HepG2 (cell line): ENCODE data around the gene ATG16L2. TPM values are rescaled to one million over a fixed set of nuclear protein-coding genes. Genes with fewer than 3 reads are reported as not detected.
A peak's percentile ranks its signal among the peaks of the same experiment; 100 is the strongest.

Source experiments
- AGO1 ChIP-seq: fragments of 200-400 bp; formaldehyde crosslinking; IDR thresholded peaks from 2 replicates; pipeline ENCODE4 v1.6.1; 2017; ENCODE audit warnings: mild to moderate bottlenecking, low read depth, low read length, moderate library complexity; ENCODE audit not compliant: poor library complexity, severe bottlenecking
- AKAP8 ChIP-seq: sonication (generic); formaldehyde crosslinking; IDR thresholded peaks from 2 replicates; pipeline ENCODE4 v1.5.1; 2020; ENCODE audit warnings: mild to moderate bottlenecking, missing genetic modification reagents
- FOXA3 ChIP-seq: IDR thresholded peaks from 2 replicates; pipeline ENCODE4 v1.6.1; 2016; ENCODE audit warnings: missing genetic modification reagents, missing compliant biosample characterization
- FUBP1 ChIP-seq: sonication (generic); formaldehyde crosslinking; IDR thresholded peaks from 2 replicates; pipeline ENCODE4 v1.5.1; 2020; ENCODE audit warnings: missing genetic modification reagents, mild to moderate bottlenecking, borderline replicate concordance
- HOXA5 ChIP-seq: sonication (generic); formaldehyde crosslinking; IDR thresholded peaks from 2 replicates; pipeline ENCODE4 v1.4.0; 2020; ENCODE audit warnings: missing genetic modification reagents
- POLR2AphosphoS2 ChIP-seq: IDR thresholded peaks from 2 replicates; pipeline ENCODE4 v1.6.1; 2011; ENCODE audit warnings: low read depth, low read length, improper control_type of control experiment
- PRDM10 ChIP-seq: sonication (generic); formaldehyde crosslinking; IDR thresholded peaks from 2 replicates; pipeline ENCODE4 v1.4.0; 2020; ENCODE audit warnings: low read depth, missing genetic modification reagents
- PRMT3 ChIP-seq: sonication (generic); formaldehyde crosslinking; IDR thresholded peaks from 2 replicates; pipeline ENCODE4 v1.8.1; 2022; ENCODE audit warnings: low read depth, mild to moderate bottlenecking, moderate library complexity, missing genetic modification reagents, borderline replicate concordance
- RBAK ChIP-seq: sonication (generic); formaldehyde crosslinking; IDR thresholded peaks from 2 replicates; pipeline ENCODE4 v1.5.1; 2020; ENCODE audit warnings: mild to moderate bottlenecking, missing genetic modification reagents
- RBFOX2 ChIP-seq: fragments of 200-400 bp; formaldehyde crosslinking; IDR thresholded peaks from 2 replicates; pipeline ENCODE4 v1.6.1; 2017; ENCODE audit warnings: low read depth, mild to moderate bottlenecking, low read length
- TBX3 ChIP-seq: fragments of 450-650 bp; IDR thresholded peaks from 2 replicates; pipeline ENCODE4 v1.6.1; 2017; ENCODE audit warnings: antibody characterized with exemption, mild to moderate bottlenecking, inconsistent platforms, borderline replicate concordance
- TCF7 ChIP-seq: sonication (generic); IDR thresholded peaks from 2 replicates; pipeline ENCODE4 v1.6.1; 2016; ENCODE audit warnings: antibody characterized with exemption, low read depth
- THAP11 ChIP-seq: IDR thresholded peaks from 2 replicates; pipeline ENCODE4 v1.6.1; 2016; ENCODE audit warnings: missing biosample characterization, missing genetic modification reagents
- ZNF101 ChIP-seq: sonication (generic); formaldehyde crosslinking; IDR thresholded peaks from 2 replicates; pipeline ENCODE4 v1.4.0; 2020; ENCODE audit warnings: mild to moderate bottlenecking, low read depth, missing genetic modification reagents, borderline replicate concordance
- ZNF431 ChIP-seq: sonication (generic); formaldehyde crosslinking; IDR thresholded peaks from 2 replicates; pipeline ENCODE4 v1.9.0; 2022; ENCODE audit warnings: missing genetic modification reagents, low read depth, mild to moderate bottlenecking, borderline replicate concordance
- ZNF44 ChIP-seq: sonication (generic); formaldehyde crosslinking; IDR thresholded peaks from 2 replicates; pipeline ENCODE4 v1.5.1; 2020; ENCODE audit warnings: mild to moderate bottlenecking, missing genetic modification reagents
- ZNF792 ChIP-seq: IDR thresholded peaks from 2 replicates; pipeline ENCODE4 v1.6.1; 2016
- ZZZ3 ChIP-seq: sonication (generic); formaldehyde crosslinking; IDR thresholded peaks from 2 replicates; pipeline ENCODE4 v1.4.0; 2020; ENCODE audit warnings: missing genetic modification reagents, mild to moderate bottlenecking, borderline replicate concordance
- polyA plus RNA-seq, 8 experiments: library from polyadenylated mRNA; depleted of rRNA in 3 of 8; stranded (reverse) in 7 of 8; unstranded in 1 of 8; fragments of >200 nt; fragmentation: Illumina TruSeq in 4 of 8; extraction: Trizol in 4 of 8; gene quantifications; 2 replicates each; pipeline versions ENCODE4 v1.2.1 to v1.2.3, GENCODE V29; 2011 to 2016; ENCODE audit warnings: low read depth in 4 of 8, missing spikeins in 1 of 8, mixed read lengths in 1 of 8; ENCODE audit not compliant: insufficient read depth in 1 of 8
- total RNA-seq, 5 experiments: library from RNA; depleted of rRNA; stranded (reverse); fragments of >200 nt; fragmentation: Illumina TruSeq; extraction: Trizol; gene quantifications; 2 replicates each; pipeline ENCODE4 v1.2.3, GENCODE V29; 2016; ENCODE audit warnings: low read depth in 1 of 5
- TF ChIP-seq, protein P1 (sequence below): sonication (generic); formaldehyde crosslinking; IDR thresholded peaks from 2 replicates; pipeline ENCODE4 v1.5.0; 2020; ENCODE audit warnings: mild to moderate bottlenecking, missing genetic modification reagents

ATG16L2 gene
- total and polyA plus RNA-seq, 2 of the 13 experiments (the other 11 are each of a cell fraction or from before 2014, with no cell fraction given), result 6.2 to 14.8 TPM

DNA sequence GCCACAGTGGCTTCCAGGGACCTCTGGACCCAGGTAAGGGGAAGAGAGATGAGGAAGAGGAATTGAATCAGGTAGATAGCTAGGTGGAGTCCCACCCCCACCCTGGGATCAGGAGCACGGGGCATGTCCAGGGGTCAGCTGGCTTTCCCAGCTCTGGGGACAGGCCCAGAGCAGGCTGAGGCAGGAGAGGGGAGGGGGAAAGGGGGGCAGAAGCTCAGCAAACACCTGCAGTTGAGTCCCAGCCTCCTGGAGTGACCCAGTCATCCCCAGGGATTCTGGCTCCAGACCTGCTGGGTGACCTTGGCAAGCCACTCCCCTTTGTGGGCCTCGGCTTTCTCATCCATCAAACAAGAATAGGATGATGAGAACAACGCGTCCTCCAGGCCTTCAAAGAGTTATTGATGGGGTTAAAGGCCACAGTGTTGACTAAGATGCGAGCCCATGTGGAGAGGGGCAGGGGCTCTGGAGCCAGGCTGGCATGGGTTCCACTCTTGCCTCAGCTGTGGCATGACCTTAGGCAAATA is 36.4 kb upstream of the ATG16L2 start (continued):
- TF ChIP-seq FUBP1 (no peak), FOXA3 (CRISPR knock-in tag) (peak; percentile 74; the same call in 1 of the 2 replicates), TCF7 (peak; percentile 89), POLR2AphosphoS2 (no peak), ZNF44 (CRISPR knock-in tag) (no peak), AGO1 (no peak), ZNF431 (no peak), ZNF792 (0 out of 2 replicates have a peak, but pooled peaks have one; percentile 20), TBX3 (no peak), AKAP8 (peak; percentile 37; the same call in 1 of the 2 replicates), ZNF101 (no peak), PRDM10 (CRISPR knock-in tag) (peak; percentile 20; the same call in 1 of the 2 replicates), RBAK (CRISPR knock-in tag) (no peak), THAP11 (CRISPR knock-in tag) (peak; percentile 64; the same call in 1 of the 2 replicates), ZZZ3 (CRISPR knock-in tag) (no peak), HOXA5 (CRISPR knock-in tag) (peak; percentile 48; the same call in 1 of the 2 replicates), PRMT3 (CRISPR knock-in tag) (peak; percentile 26; the same call in 1 of the 2 replicates), RBFOX2 (no peak)
- TF ChIP-seq, protein P1, sequence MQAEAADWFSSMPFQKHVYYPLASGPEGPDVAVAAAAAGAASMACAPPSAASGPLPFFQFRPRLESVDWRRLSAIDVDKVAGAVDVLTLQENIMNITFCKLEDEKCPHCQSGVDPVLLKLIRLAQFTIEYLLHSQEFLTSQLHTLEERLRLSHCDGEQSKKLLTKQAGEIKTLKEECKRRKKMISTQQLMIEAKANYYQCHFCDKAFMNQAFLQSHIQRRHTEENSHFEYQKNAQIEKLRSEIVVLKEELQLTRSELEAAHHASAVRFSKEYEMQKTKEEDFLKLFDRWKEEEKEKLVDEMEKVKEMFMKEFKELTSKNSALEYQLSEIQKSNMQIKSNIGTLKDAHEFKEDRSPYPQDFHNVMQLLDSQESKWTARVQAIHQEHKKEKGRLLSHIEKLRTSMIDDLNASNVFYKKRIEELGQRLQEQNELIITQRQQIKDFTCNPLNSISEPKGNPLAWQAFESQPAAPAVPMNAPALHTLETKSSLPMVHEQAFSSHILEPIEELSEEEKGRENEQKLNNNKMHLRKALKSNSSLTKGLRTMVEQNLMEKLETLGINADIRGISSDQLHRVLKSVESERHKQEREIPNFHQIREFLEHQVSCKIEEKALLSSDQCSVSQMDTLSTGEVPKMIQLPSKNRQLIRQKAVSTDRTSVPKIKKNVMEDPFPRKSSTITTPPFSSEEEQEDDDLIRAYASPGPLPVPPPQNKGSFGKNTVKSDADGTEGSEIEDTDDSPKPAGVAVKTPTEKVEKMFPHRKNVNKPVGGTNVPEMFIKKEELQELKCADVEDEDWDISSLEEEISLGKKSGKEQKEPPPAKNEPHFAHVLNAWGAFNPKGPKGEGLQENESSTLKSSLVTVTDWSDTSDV (CRISPR knock-in tag), result no peak
